ENCODE data around the gene MCC. TPM values are rescaled to one million over a fixed set of nuclear protein-coding genes. Genes with fewer than 3 reads are reported as not detected.

MCC gene
- total RNA-seq, 2 experiments from 2014 or later: 4.0 to 4.1 TPM

DNA sequence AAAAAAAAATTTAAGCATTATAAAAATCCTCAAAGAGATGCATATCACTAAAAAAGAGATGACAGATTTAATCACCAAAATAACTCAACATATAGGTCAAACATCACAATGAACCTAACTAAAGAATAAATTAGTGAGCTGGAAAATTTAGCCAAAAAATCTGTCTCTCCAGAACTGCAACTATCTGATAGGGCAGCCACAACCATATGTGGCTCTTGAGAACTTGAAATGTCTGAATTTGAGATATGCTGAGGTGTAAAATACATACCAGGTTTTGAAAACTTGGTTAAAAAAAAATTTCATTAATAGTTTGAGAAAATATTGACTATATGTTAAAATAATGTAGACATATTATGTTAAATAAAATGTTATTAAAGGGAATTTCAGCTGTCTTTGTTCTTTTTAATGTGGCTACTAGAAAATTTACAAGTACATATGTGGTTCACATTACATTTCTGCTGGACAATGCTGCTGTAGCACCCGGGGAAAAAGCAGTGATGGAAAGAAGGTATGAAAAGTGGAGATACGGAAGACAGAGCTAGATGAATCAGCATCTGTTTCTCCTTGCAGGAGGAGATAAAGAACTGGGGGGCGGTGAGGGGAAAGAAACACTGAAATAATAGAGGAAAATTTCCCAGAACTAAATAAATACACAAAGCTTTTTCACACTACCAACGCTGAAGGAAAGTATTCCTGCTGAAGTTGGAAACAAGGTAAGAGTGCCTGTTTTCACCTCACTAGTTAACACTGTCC lies 445.6 kb downstream of the MCC start:
- Mint-ChIP-seq H3K27ac (no peak overlapping the region), H3K36me3 (peaks cover 2% of the 10 kb centered on the region), H3K4me1 (ENCODE audit: low read depth) (no peaks in the 10 kb centered on the region), H3K27me3 (no peaks in the 10 kb centered on the region), H3K4me3 (no peak overlapping the region), H3K9me3 (no peaks in the 10 kb centered on the region)
- intact Hi-C loops (cut with micrococcal nuclease): loop anchor here (1.0 kb wide), 1 partner anchor 288 kb away; no protein-coding TSS in a partner anchor
- DNase-seq: no peak
- ChIA-PET CTCF (interaction anchor here (1.1 to 1.5 kb wide), 3 partner anchors 14 to 251 kb away, joined by 3 to 9 read pairs (median 4); no protein-coding TSS in a partner anchor), POLR2A (interaction anchor here (0.5 kb wide), 1 partner anchor 15 kb away, joined by 3 read pairs; no protein-coding TSS in a partner anchor)

- POLR2A ChIA-PET: no interaction called here
- Mint-ChIP-seq H3K36me3 (peaks cover 2% of the 10 kb centered on the region), H3K4me3 (no peak overlapping the region), H3K9me3 (no peaks in the 10 kb centered on the region), H3K27ac (no peak overlapping the region), H3K4me1 (ENCODE audit: low read depth) (no peaks in the 10 kb centered on the region), H3K27me3 (no peaks in the 10 kb centered on the region)
- CTCF ChIA-PET: no interaction called here
- no peak for DNase-seq
- intact Hi-C loops (cut with micrococcal nuclease): no loop called here
Observed at GRCh38 chr5:113040672-113041260, 447.5 kb downstream of the MCC start.

DNA sequence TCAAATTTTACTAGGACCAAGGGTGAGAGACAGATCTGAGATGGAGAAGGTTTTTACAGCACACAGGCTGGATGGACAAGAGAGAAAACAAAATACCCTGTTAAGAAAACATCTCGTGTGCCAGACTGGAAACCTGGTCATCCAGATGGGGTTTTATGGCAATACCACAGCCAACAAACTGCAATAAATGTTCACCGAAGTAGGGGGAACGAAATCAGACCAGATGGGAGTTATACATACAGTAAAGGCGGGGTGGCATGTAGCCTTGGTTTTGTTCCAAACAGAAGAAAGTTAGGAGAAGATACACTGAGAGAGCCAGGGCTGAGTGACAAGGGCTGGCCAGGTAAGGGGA lies 448.3 kb downstream of the MCC start:
- Mint-ChIP-seq H3K27ac (no peak overlapping the region), H3K36me3 (peaks cover 1% of the 10 kb centered on the region), H3K27me3 (no peaks in the 10 kb centered on the region), H3K4me1 (ENCODE audit: low read depth) (no peaks in the 10 kb centered on the region), H3K9me3 (no peaks in the 10 kb centered on the region), H3K4me3 (no peak overlapping the region)
- ChIA-PET POLR2A (no interaction called here), CTCF (no interaction called here)
- intact Hi-C loops (cut with micrococcal nuclease): no loop called here
- DNase-seq: no peak

DNA sequence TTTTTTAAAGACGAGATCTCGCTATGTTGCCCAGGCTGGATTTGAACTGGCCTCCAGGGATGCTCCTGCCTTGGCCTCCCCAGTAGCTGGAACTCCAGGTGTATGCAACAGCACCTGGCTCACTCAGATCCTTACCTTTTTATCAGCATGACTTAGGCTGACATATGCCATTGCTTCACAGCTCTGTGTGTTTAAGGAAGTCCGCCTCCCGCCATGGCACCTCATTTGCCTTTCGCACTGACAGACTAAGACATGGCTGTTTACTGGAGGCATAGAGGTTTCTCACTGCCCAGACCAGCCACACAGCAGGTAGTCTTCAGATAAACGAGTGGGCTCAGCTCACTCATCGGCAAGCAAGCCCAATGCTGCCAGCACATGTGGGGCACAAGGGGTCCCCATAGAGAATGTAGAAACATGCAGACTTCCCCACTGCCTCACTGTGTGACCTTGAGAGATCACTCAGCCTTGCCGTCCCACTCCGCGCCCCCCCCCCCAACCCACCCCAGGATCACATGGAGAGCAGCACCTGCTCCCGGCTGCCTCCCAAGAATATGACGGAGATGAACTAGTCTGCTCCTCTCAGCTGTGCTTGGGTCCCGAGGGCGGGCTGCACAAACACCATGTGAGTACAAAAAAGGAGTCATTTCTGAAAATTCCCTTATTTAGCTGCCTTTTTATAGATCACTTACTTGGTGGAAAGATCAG lies 448.9 kb downstream of the MCC start:
- Mint-ChIP-seq H3K27me3 (no peaks in the 10 kb centered on the region), H3K9me3 (no peaks in the 10 kb centered on the region), H3K4me1 (ENCODE audit: low read depth) (no peaks in the 10 kb centered on the region), H3K36me3 (no peaks in the 10 kb centered on the region), H3K4me3 (no peak overlapping the region), H3K27ac (no peak overlapping the region)
- intact Hi-C loops (cut with micrococcal nuclease): no loop called here
- ChIA-PET POLR2A (no interaction called here), CTCF (no interaction called here)
- DNase-seq: no peak

GRCh38 chr5:113038714-113039113 lies 449.5 kb downstream of the MCC start:
- CTCF ChIA-PET: no interaction called here
- POLR2A ChIA-PET: no interaction called here

GRCh38 chr5:113038136-113038535 lies 450.1 kb downstream of the MCC start:
- H3K4me1 Mint-ChIP-seq (ENCODE audit: low read depth): no peaks in the 10 kb centered on the region
- no peak for DNase-seq
- intact Hi-C loops (cut with micrococcal nuclease): no loop called here
- no peaks in the 10 kb centered on the region for H3K9me3 Mint-ChIP-seq
- no peak overlapping the region for H3K4me3 Mint-ChIP-seq
- CTCF ChIA-PET: no interaction called here
- POLR2A ChIA-PET: no interaction called here
- no peaks in the 10 kb centered on the region for H3K27me3 Mint-ChIP-seq
- no peaks in the 10 kb centered on the region for H3K36me3 Mint-ChIP-seq
- H3K27ac Mint-ChIP-seq: no peak overlapping the region

More at GRCh38 chr5:113038714-113039113, 449.5 kb downstream of the MCC start:
- no peaks in the 10 kb centered on the region for H3K36me3 Mint-ChIP-seq
- no peaks in the 10 kb centered on the region for H3K9me3 Mint-ChIP-seq
- H3K27ac Mint-ChIP-seq: no peak overlapping the region
- H3K27me3 Mint-ChIP-seq: no peaks in the 10 kb centered on the region
- H3K4me1 Mint-ChIP-seq (ENCODE audit: low read depth): no peaks in the 10 kb centered on the region
- H3K4me3 Mint-ChIP-seq: no peak overlapping the region
- intact Hi-C loops (cut with micrococcal nuclease): no loop called here
- DNase-seq: no peak

DNA sequence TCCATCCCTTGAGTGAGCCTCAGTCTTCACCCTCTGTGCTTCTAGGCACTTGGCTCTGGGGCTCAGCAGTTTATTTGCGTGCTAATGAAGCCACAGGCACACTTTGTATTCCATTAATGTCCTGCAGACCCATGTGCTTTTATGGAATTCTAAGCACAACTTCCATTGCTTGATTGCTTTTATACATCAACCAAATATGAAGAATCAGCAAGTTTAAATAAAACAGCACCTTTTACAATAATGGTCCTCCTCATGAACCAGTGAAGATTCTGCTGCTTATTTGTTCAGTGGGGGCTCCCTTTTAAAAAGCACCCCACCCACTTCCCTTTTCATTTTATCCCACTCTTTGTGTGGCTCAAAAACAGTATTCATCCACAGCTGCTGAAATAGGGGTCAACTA lies 451.4 kb downstream of the MCC start:
- H3K27me3 Mint-ChIP-seq: no peaks in the 10 kb centered on the region
- no peak for DNase-seq
- no peaks in the 10 kb centered on the region for H3K36me3 Mint-ChIP-seq
- H3K27ac Mint-ChIP-seq: no peak overlapping the region
- no peak overlapping the region for H3K4me3 Mint-ChIP-seq
- intact Hi-C loops (cut with micrococcal nuclease): no loop called here
- no peaks in the 10 kb centered on the region for H3K9me3 Mint-ChIP-seq
- CTCF ChIA-PET: no interaction called here
- H3K4me1 Mint-ChIP-seq (ENCODE audit: low read depth): no peaks in the 10 kb centered on the region
- POLR2A ChIA-PET: no interaction called here

- POLR2A ChIA-PET: no interaction called here
- H3K4me3 Mint-ChIP-seq: no peak overlapping the region
- intact Hi-C loops (cut with micrococcal nuclease): no loop called here
- H3K27ac Mint-ChIP-seq: no peak overlapping the region
- no peaks in the 10 kb centered on the region for H3K4me1 Mint-ChIP-seq (ENCODE audit: low read depth)
- no peaks in the 10 kb centered on the region for H3K9me3 Mint-ChIP-seq
- H3K27me3 Mint-ChIP-seq: no peaks in the 10 kb centered on the region
- no peak for DNase-seq
- CTCF ChIA-PET: no interaction called here
- no peaks in the 10 kb centered on the region for H3K36me3 Mint-ChIP-seq
Observed at GRCh38 chr5:113036321-113036720, 451.9 kb downstream of the MCC start.

DNA sequence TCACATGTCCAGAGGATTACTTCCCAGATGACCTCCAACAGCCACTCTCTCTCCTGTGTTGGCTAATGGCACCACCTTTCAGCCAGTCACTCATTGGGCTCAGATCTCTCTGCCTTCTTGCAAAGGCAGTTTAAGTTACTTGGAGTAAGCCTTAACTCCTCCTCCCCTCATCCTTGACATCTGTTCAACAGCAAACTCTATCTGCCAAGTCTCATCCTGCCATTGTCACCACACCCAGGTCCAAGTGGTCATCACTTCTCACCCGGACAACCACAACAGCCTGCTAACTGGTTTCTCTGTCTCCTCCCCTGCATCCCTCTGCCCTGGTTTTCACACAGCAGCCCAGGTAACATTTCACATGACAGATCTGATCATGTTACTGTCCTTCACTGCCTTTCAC lies 453.2 kb downstream of the MCC start:
- no peak for DNase-seq
- H3K4me1 Mint-ChIP-seq (ENCODE audit: low read depth): no peaks in the 10 kb centered on the region
- intact Hi-C loops (cut with micrococcal nuclease): no loop called here
- H3K36me3 Mint-ChIP-seq: no peaks in the 10 kb centered on the region
- CTCF ChIA-PET: no interaction called here
- H3K27ac Mint-ChIP-seq: no peak overlapping the region
- H3K27me3 Mint-ChIP-seq: no peaks in the 10 kb centered on the region
- no peak overlapping the region for H3K4me3 Mint-ChIP-seq
- POLR2A ChIA-PET: no interaction called here
- no peaks in the 10 kb centered on the region for H3K9me3 Mint-ChIP-seq

- Mint-ChIP-seq H3K27ac (no peak overlapping the region), H3K4me3 (no peak overlapping the region), H3K4me1 (ENCODE audit: low read depth) (no peaks in the 10 kb centered on the region), H3K36me3 (peaks cover 5% of the 10 kb centered on the region), H3K27me3 (no peaks in the 10 kb centered on the region), H3K9me3 (no peaks in the 10 kb centered on the region)
- CTCF ChIA-PET: interaction anchor here (2.1 kb wide), 1 partner anchor 38 kb away, joined by 7 read pairs; no protein-coding TSS in a partner anchor
- DNase-seq: no peak
- intact Hi-C loops (cut with micrococcal nuclease): no loop called here
- POLR2A ChIA-PET: no interaction called here
Observed at GRCh38 chr5:113034182-113034773, 454.0 kb downstream of the MCC start.

- peaks cover 20% of the 10 kb centered on the region for H3K36me3 Mint-ChIP-seq
- no peaks in the 10 kb centered on the region for H3K4me1 Mint-ChIP-seq (ENCODE audit: low read depth)
- intact Hi-C loops (cut with micrococcal nuclease): no loop called here
- no peak for DNase-seq
- H3K9me3 Mint-ChIP-seq: no peaks in the 10 kb centered on the region
- no peaks in the 10 kb centered on the region for H3K27me3 Mint-ChIP-seq
- no peak overlapping the region for H3K4me3 Mint-ChIP-seq
- ChIA-PET POLR2A (no interaction called here), CTCF (interaction anchor here (0.6 kb wide), 1 partner anchor 461 kb away, joined by 3 read pairs; no protein-coding TSS in a partner anchor)
- H3K27ac Mint-ChIP-seq: no peak overlapping the region
Observed at GRCh38 chr5:113031557-113031956, 456.7 kb downstream of the MCC start.

- Mint-ChIP-seq H3K36me3 (peaks cover 21% of the 10 kb centered on the region), H3K9me3 (no peaks in the 10 kb centered on the region), H3K4me1 (ENCODE audit: low read depth) (no peaks in the 10 kb centered on the region), H3K4me3 (no peak overlapping the region), H3K27ac (no peak overlapping the region), H3K27me3 (no peaks in the 10 kb centered on the region)
- intact Hi-C loops (cut with micrococcal nuclease): no loop called here
- DNase-seq: no peak
- CTCF ChIA-PET: interaction anchor here (0.6 to 1.3 kb wide), 2 partner anchors 35 to 462 kb away, joined by 3 read pairs; no protein-coding TSS in a partner anchor
- POLR2A ChIA-PET: no interaction called here
Observed at GRCh38 chr5:113031104-113031503, 457.1 kb downstream of the MCC start.

Data from activated CD4-positive, alpha-beta memory T cell treated with anti-CD3 and anti-CD28 coated beads for 36 hours (primary cell).